ENCODE measurements around the gene MRGPRG. TPM values are rescaled to one million over a fixed set of nuclear protein-coding genes. Genes with fewer than 3 reads are reported as not detected.
A peak's percentile ranks its signal among the peaks of the same experiment; 100 is the strongest.

MRGPRG gene
- total RNA-seq, 2 donors from 2014 or later = not detected

DNA sequence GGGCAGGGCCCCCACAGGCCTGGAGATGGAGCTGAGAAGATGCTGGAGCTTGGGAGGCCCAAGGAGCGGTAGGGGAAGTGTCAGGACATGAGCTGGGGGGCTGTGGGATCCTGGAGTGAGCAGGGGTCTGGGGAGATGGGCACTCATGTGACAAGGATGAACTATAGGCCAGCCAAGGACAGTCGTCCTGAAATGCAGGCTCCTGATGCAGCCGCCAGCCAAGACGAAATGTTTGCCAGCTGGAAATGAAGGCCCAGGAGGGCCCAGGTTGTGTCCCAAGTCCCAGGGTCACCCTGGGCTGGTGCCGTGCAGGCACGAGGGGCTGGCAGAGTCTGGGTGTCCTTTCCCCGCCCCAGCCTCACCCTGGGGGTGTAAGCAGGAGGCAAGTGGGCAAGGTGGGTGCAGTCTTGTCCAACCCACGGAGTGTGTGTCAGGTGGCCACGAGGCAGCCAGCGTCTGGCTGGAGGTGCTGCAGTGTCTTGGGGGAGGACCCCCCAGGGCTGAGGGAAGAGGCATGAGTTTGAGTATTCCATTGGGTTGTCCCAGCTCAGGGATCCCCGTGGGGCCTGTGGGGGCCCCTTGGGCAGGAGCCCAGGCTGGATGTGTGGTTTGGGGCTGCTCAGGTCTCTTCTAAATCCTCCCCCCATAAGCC, 21.4 kb downstream of the MRGPRG start:
- H3K27ac ChIP-seq (ENCODE audit: low read depth, low read length) = no peak overlapping the region
- no peak overlapping the region for H3K9ac ChIP-seq (ENCODE audit: extremely low read depth, low read length, poor library complexity, severe bottlenecking)
- H3K4me1 Mint-ChIP-seq = no peaks in the 10 kb centered on the region
- 88 to 100% methylated on average over 1 to 11 of the region's 11 CpGs for WGBS, 2 experiments (ENCODE audit: insufficient coverage in 1 of 2, insufficient read length in 1 of 2)
- H3K9me3 Mint-ChIP-seq = peaks cover under 1% of the 10 kb centered on the region
- no peaks in the 10 kb centered on the region for H3K9me3 ChIP-seq (ENCODE audit: control insufficient read depth, low read length)
- no peaks in the 10 kb centered on the region for H3K36me3 Mint-ChIP-seq (ENCODE audit: low read depth)
- no peaks in the 10 kb centered on the region for H3K4me1 ChIP-seq (ENCODE audit: control insufficient read depth, insufficient read depth, low read length)
- peaks cover 58% of the 10 kb centered on the region for H3K27me3 Mint-ChIP-seq (ENCODE audit: insufficient read depth)
- H3K4me3 Mint-ChIP-seq = no peak overlapping the region
- no peak overlapping the region for H3K27ac Mint-ChIP-seq
- H3K36me3 ChIP-seq (ENCODE audit: control insufficient read depth, insufficient read depth, low read length) = no peaks in the 10 kb centered on the region
- no peak for DNase-seq
- H3K27me3 ChIP-seq (ENCODE audit: control insufficient read depth, insufficient read depth, low read length, poor library complexity, severe bottlenecking) = peaks cover 31% of the 10 kb centered on the region
- no peak overlapping the region for H3K4me3 ChIP-seq (ENCODE audit: low read length)
- TF ChIP-seq, protein P1, sequence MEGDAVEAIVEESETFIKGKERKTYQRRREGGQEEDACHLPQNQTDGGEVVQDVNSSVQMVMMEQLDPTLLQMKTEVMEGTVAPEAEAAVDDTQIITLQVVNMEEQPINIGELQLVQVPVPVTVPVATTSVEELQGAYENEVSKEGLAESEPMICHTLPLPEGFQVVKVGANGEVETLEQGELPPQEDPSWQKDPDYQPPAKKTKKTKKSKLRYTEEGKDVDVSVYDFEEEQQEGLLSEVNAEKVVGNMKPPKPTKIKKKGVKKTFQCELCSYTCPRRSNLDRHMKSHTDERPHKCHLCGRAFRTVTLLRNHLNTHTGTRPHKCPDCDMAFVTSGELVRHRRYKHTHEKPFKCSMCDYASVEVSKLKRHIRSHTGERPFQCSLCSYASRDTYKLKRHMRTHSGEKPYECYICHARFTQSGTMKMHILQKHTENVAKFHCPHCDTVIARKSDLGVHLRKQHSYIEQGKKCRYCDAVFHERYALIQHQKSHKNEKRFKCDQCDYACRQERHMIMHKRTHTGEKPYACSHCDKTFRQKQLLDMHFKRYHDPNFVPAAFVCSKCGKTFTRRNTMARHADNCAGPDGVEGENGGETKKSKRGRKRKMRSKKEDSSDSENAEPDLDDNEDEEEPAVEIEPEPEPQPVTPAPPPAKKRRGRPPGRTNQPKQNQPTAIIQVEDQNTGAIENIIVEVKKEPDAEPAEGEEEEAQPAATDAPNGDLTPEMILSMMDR (conservative IDR thresholded peaks at IDR 0.05) = no peak

DNA sequence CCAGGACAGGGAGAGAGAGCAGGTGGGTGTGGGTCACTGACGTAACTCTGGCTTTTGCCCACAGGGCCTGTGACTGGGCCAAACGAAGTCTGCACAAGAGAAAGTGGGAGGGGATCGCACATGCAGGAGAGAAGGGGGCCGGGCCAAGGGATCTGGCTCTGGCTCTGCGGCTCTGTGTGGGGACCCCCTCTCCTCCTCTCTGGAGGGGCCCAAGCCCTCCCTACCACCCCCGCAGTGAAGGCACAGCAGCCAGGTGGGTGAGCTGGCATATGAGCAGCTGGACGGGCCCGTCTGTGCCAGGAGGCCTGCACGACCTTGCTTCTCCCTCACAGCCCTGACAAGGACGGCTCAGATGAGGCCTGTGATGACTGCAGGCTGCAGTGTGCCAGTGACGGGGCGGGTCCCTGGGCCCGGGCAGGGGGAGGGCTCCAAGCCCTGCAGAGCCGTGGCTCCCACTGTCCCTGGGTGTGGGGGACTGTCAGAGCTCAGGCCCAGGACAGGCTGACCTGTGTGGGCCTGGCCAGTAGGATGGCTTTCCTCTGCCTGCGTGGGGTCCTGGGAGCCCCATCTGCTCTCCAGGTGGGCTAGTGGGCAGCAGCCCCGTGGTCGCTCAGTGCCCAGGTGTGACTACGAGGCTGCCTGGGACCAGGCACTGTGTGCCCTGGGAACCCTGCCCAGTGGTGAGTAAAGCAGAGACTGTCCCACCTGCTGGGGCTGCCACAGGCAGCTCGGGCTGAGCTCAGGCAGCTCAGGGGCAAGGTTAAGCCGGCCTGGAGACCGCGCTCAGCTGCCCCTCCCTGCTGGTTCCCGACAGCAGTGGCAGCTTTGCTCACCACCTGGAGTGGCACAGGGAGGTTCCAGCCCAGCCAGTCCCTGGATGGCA, 22.2 kb downstream of the MRGPRG start:
- no peak overlapping the region for H3K9ac ChIP-seq (ENCODE audit: extremely low read depth, low read length, poor library complexity, severe bottlenecking)
- H3K9me3 ChIP-seq (ENCODE audit: control insufficient read depth, low read length) = no peaks in the 10 kb centered on the region
- no peaks in the 10 kb centered on the region for H3K36me3 ChIP-seq (ENCODE audit: control insufficient read depth, insufficient read depth, low read length)
- peaks cover 24% of the 10 kb centered on the region for H3K27me3 ChIP-seq (ENCODE audit: control insufficient read depth, insufficient read depth, low read length, poor library complexity, severe bottlenecking)
- peaks cover 4% of the 10 kb centered on the region for H3K9me3 Mint-ChIP-seq
- TF ChIP-seq, protein P1 (conservative IDR thresholded peaks at IDR 0.05) = no peak
- H3K4me1 Mint-ChIP-seq = no peaks in the 10 kb centered on the region
- H3K27me3 Mint-ChIP-seq (ENCODE audit: insufficient read depth) = peaks cover 58% of the 10 kb centered on the region
- no peak overlapping the region for H3K4me3 ChIP-seq (ENCODE audit: low read length)
- peak; percentile 55 for DNase-seq
- H3K4me3 Mint-ChIP-seq = no peak overlapping the region
- H3K27ac Mint-ChIP-seq = no peak overlapping the region
- WGBS, 2 experiments (ENCODE audit: insufficient coverage in 1 of 2, insufficient read length in 1 of 2) = 85 to 88% methylated on average over 13 to 23 of the region's 23 CpGs
- H3K4me1 ChIP-seq (ENCODE audit: control insufficient read depth, insufficient read depth, low read length) = no peaks in the 10 kb centered on the region
- no peaks in the 10 kb centered on the region for H3K36me3 Mint-ChIP-seq (ENCODE audit: low read depth)
- H3K27ac ChIP-seq (ENCODE audit: low read depth, low read length) = no peak overlapping the region

DNA sequence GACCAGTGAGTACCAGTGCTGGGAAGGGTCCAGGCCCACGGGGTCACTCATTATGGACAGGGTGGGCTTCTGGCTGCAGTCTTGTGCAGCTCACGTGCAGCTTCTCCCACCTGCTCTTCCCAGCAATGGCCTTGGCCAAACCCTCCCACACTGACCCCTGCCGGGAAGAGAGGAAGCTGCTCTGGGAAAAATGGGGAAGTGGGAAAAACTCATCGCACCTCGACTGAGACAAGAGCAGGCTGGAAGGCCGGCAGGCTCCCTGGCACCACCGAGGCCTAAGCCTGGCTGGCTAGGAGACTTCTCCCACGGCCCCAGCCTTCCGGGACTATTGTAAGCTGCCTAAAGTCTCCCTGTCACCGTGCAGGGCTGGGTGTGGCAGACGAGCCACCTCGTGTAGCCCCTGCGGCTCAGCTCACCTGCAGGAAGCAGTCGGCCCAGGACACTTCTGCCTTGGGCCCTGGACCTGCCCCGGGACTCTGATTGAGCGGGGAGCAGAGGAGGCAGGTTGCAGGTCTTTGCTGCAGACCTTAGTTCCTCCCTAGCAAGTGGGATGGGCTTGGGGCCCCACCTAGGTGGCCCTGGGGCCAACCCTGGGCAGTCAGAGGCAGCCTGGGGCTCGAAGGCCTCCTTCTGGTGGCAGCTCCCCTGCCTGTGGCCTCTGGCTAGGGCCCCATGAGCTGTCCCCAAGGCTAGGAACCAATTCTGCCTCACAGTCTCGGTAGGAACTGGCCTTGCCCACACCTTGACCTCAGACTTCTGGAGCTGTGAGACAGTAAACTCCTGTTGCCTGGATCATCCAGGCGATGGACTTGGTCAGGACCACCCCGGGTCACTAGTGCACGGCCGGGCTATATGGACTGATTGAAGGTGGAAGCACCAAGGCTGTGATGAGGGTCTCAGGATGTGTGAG, 23.1 kb downstream of the MRGPRG start:
- no peak overlapping the region for H3K27ac ChIP-seq (ENCODE audit: low read depth, low read length)
- Mint-ChIP-seq H3K27me3 (ENCODE audit: insufficient read depth) (peaks cover 54% of the 10 kb centered on the region), H3K4me3 (no peak overlapping the region), H3K27ac (no peak overlapping the region), H3K4me1 (no peaks in the 10 kb centered on the region), H3K9me3 (peaks cover 4% of the 10 kb centered on the region), H3K36me3 (ENCODE audit: low read depth) (no peaks in the 10 kb centered on the region)
- TF ChIP-seq, protein P1 (conservative IDR thresholded peaks at IDR 0.05) = peak; percentile 21
- no peak overlapping the region for H3K9ac ChIP-seq (ENCODE audit: extremely low read depth, low read length, poor library complexity, severe bottlenecking)
- H3K4me1 ChIP-seq (ENCODE audit: control insufficient read depth, insufficient read depth, low read length) = no peaks in the 10 kb centered on the region
- peak; percentile 69 for DNase-seq
- H3K9me3 ChIP-seq (ENCODE audit: control insufficient read depth, low read length) = no peaks in the 10 kb centered on the region
- no peaks in the 10 kb centered on the region for H3K36me3 ChIP-seq (ENCODE audit: control insufficient read depth, insufficient read depth, low read length)
- 86 to 90% methylated on average over 9 to 22 of the region's 22 CpGs for WGBS, 2 experiments (ENCODE audit: insufficient coverage in 1 of 2, insufficient read length in 1 of 2)
- H3K4me3 ChIP-seq (ENCODE audit: low read length) = no peak overlapping the region
- H3K27me3 ChIP-seq (ENCODE audit: control insufficient read depth, insufficient read depth, low read length, poor library complexity, severe bottlenecking) = peaks cover 17% of the 10 kb centered on the region

Data from endodermal cell (in vitro differentiated cells).